Measurements from ENCODE around the gene CNOT3. TPM values are rescaled to one million over a fixed set of nuclear protein-coding genes. Genes with fewer than 3 reads are reported as not detected.

Gene CNOT3
- total and polyA plus RNA-seq, 2 of the 13 experiments (the other 11 are each of a cell fraction or from before 2014, with no cell fraction given), result 4.3 to 5.8 TPM

DNA sequence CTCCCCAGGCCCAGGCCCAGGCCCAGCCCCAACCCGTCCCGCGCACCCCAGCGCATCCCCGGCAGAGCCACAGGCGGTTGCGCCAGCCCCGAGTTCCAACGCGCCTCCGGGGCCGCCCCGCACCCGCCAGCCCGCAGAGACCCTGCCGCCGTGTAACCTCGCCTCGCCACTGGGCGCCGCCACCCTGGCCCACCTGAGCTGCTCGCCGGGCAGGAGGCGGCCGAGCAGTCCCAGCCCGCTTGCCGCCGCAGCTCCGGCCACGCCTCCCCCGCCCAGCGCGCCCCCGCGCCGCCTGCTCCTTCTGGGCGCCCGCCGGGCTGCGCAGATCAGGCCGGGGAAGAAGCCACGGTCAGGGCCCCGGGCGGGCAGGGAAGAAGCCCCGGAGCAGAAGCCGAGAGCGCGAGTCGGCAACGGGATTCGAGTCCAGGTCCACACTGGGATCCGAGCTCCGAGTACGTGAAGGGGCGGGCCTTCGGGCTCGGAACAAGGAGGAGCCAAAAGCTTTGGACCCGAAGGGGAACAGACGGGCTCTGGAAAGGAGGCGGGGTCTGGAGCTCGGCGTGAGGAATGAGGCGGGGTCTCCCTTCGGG lies 51.7 kb downstream of the CNOT3 start, which contains the start of gene MBOAT7 (continued):
- TF ChIP-seq, protein P1, sequence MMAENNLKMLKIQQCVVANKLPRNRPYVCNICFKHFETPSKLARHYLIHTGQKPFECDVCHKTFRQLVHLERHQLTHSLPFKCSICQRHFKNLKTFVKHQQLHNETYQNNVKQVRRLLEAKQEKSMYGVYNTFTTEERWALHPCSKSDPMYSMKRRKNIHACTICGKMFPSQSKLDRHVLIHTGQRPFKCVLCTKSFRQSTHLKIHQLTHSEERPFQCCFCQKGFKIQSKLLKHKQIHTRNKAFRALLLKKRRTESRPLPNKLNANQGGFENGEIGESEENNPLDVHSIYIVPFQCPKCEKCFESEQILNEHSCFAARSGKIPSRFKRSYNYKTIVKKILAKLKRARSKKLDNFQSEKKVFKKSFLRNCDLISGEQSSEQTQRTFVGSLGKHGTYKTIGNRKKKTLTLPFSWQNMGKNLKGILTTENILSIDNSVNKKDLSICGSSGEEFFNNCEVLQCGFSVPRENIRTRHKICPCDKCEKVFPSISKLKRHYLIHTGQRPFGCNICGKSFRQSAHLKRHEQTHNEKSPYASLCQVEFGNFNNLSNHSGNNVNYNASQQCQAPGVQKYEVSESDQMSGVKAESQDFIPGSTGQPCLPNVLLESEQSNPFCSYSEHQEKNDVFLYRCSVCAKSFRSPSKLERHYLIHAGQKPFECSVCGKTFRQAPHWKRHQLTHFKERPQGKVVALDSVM (CRISPR knock-in tag; IDR thresholded peaks at IDR 0.05), result peak; percentile 55; the same call in 1 of the 2 replicates
- no peak for TF ChIP-seq LCORL (IDR thresholded peaks at IDR 0.05)
- no peak; the same call in 1 of the 2 replicates for TF ChIP-seq LCORL (CRISPR knock-in tag; IDR thresholded peaks at IDR 0.05)
- no peak for TF ChIP-seq EZH2 (conservative IDR thresholded peaks at IDR 0.05; ENCODE audit: low read depth, low read length)
- TF ChIP-seq, protein P2, sequence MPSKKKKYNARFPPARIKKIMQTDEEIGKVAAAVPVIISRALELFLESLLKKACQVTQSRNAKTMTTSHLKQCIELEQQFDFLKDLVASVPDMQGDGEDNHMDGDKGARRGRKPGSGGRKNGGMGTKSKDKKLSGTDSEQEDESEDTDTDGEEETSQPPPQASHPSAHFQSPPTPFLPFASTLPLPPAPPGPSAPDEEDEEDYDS (CRISPR knock-in tag; IDR thresholded peaks at IDR 0.05), result no peak
- no peak for TF ChIP-seq IKZF1 (IDR thresholded peaks at IDR 0.05)
- no peak for TF ChIP-seq IKZF4 (CRISPR knock-in tag; IDR thresholded peaks at IDR 0.05; ENCODE audit: borderline replicate concordance, low read depth, not compliant biosample characterization)
- TF ChIP-seq ZNF180 (CRISPR knock-in tag; IDR thresholded peaks at IDR 0.05; ENCODE audit: borderline replicate concordance, low read depth), result peak; percentile 30; the same call in 1 of the 2 replicates
- TF ChIP-seq ZNF687 (CRISPR knock-in tag; IDR thresholded peaks at IDR 0.05), result peak; percentile 59
- TF ChIP-seq ZNF207 (IDR thresholded peaks at IDR 0.05; ENCODE audit: borderline replicate concordance), result no peak
- TF ChIP-seq TOE1 (CRISPR knock-in tag; IDR thresholded peaks at IDR 0.05), result no peak
- TF ChIP-seq ZNF572 (CRISPR knock-in tag; IDR thresholded peaks at IDR 0.05), result no peak
- TF ChIP-seq ZNF468 (CRISPR knock-in tag; IDR thresholded peaks at IDR 0.05), result no peak
- TF ChIP-seq GATA4 (IDR thresholded peaks at IDR 0.05; ENCODE audit: borderline replicate concordance, low read depth), result no peak
- TF ChIP-seq ERF (CRISPR knock-in tag; IDR thresholded peaks at IDR 0.05), result no peak
- TF ChIP-seq ASH2L (IDR thresholded peaks at IDR 0.05; ENCODE audit: insufficient read length, low read depth, low read length), result peak; percentile 48
- no peak for TF ChIP-seq ZBTB21 (CRISPR knock-in tag; IDR thresholded peaks at IDR 0.05)
- no peak for TF ChIP-seq ZMYM3 (CRISPR knock-in tag; IDR thresholded peaks at IDR 0.05)
- TF ChIP-seq AGO1 (IDR thresholded peaks at IDR 0.05; ENCODE audit: low read depth, low read length, poor library complexity, severe bottlenecking), result no peak
- TF ChIP-seq, protein P3, sequence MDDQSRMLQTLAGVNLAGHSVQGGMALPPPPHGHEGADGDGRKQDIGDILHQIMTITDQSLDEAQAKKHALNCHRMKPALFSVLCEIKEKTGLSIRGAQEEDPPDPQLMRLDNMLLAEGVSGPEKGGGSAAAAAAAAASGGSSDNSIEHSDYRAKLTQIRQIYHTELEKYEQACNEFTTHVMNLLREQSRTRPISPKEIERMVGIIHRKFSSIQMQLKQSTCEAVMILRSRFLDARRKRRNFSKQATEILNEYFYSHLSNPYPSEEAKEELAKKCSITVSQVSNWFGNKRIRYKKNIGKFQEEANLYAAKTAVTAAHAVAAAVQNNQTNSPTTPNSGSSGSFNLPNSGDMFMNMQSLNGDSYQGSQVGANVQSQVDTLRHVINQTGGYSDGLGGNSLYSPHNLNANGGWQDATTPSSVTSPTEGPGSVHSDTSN (CRISPR knock-in tag; IDR thresholded peaks at IDR 0.05; ENCODE audit: borderline replicate concordance), result no peak
- no peak for TF ChIP-seq ZNF850 (CRISPR knock-in tag; conservative IDR thresholded peaks at IDR 0.05)
- TF ChIP-seq ZNF564 (CRISPR knock-in tag; IDR thresholded peaks at IDR 0.05), result no peak
- no peak for TF ChIP-seq ZNF44 (CRISPR knock-in tag; IDR thresholded peaks at IDR 0.05)
- no peak for TF ChIP-seq IRX3 (CRISPR knock-in tag; IDR thresholded peaks at IDR 0.05; ENCODE audit: borderline replicate concordance, low read depth)

All from HepG2 (cell line).